Small intestine (tissue), 7 donors: ENCODE data around the gene ENG. TPM values are rescaled to one million over a fixed set of nuclear protein-coding genes. Genes with fewer than 3 reads are reported as not detected.

ENCODE experiments used
- DNase-seq, 2 donors: peaks; one replicate each; pipeline versions ENCODE4 v3.0.0 to v3.0.0-alpha.2; 2013
- FAIRE-seq: peaks from 2 replicates; lab custom pipeline; 2012; peaks lifted over from hg19 to GRCh38; lab: Jason Lieb, UNC
- H3K27ac ChIP-seq, 3 donors: one replicate each; pipeline ENCODE4 v1.5.1; 2013; ENCODE audit warnings: low read length in 2 of 3, mild to moderate bottlenecking in 2 of 3, control low read depth in 1 of 3, inconsistent platforms in 1 of 3, low read depth in 1 of 3, moderate library complexity in 1 of 3
- H3K27me3 ChIP-seq, 3 donors: one replicate each; pipeline ENCODE4 v1.6.1; 2013; ENCODE audit warnings: low read length in 3 of 3, inconsistent platforms in 1 of 3; ENCODE audit not compliant: control insufficient read depth in 3 of 3, insufficient read depth in 3 of 3
- H3K36me3 ChIP-seq, 3 donors: one replicate each; pipeline ENCODE4 v1.6.1; 2013; ENCODE audit warnings: low read length in 3 of 3, inconsistent platforms in 1 of 3, low read depth in 1 of 3, mild to moderate bottlenecking in 1 of 3, moderate library complexity in 1 of 3; ENCODE audit not compliant: control insufficient read depth in 3 of 3, insufficient read depth in 2 of 3
- H3K4me1 ChIP-seq, 3 donors: one replicate each; pipeline ENCODE4 v1.6.1; 2013; ENCODE audit warnings: low read length in 2 of 3, inconsistent platforms in 1 of 3, low read depth in 1 of 3, mild to moderate bottlenecking in 1 of 3, moderate library complexity in 1 of 3; ENCODE audit not compliant: control insufficient read depth in 3 of 3, insufficient read depth in 2 of 3
- H3K4me3 ChIP-seq, 3 donors: one replicate each; pipeline ENCODE4 v1.5.1; 2013; ENCODE audit warnings: low read length in 3 of 3, control low read depth in 1 of 3, inconsistent platforms in 1 of 3, low read depth in 1 of 3, mild to moderate bottlenecking in 1 of 3, moderate library complexity in 1 of 3
- H3K9me3 ChIP-seq, 2 donors: one replicate each; pipeline ENCODE4 v1.6.1; 2013; ENCODE audit warnings: low read depth in 1 of 2, low read length in 1 of 2; ENCODE audit not compliant: control insufficient read depth in 2 of 2, insufficient read depth in 1 of 2
- WGBS, 3 donors: extraction: QIAGEN DNeasy Blood & Tissue Kit; methylation state at CpG; one replicate each; pipeline ENCODE4 v1.1.7; 2013; 5-methylcytosine and 5-hydroxymethylcytosine counted together
- polyA plus RNA-seq, 4 donors: library from polyadenylated mRNA; stranded (reverse) in 3 of 4; unstranded in 1 of 4; fragments of 200-250 nt in 3 of 4; fragments of 120-200 nt in 1 of 4; gene quantifications; one replicate each; pipeline versions ENCODE4 v1.2.1 to v1.2.3, GENCODE V29; 2013
- donor health status: healthy with polysubstance abuse.
- donor health status: control.
- donor health status: control.
- donor health status: Bipolar disorder and iron deficiency.
- donor health status: healthy.

ENG gene
- polyA plus RNA-seq, 4 donors, result 3.1 to 84.0 (median 11.8) TPM

DNA sequence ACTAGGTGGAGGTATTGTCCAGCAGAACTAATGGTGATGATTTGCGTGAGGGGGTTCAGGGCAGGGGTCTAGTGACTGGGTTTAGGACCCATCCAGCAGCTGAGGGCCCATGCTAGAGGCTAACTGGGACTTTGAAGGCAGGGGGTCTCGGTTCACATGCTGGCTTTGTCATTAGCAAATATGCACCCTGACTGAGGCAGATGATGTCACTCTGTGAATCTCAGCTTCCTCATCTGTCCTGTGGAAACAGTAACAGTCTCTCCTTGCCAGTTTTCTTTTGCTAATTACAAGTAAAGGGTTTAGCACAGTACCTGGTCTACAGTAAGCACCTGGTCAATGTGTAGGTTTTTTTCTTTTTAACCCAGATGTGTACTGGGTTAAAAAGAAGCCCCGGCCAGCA, 81.2 kb downstream of the ENG start:
- FAIRE-seq, result no peak
- WGBS, 3 donors, result 83 to 90% (median 88%) methylated on average over 3 of the region's 3 CpGs

DNA sequence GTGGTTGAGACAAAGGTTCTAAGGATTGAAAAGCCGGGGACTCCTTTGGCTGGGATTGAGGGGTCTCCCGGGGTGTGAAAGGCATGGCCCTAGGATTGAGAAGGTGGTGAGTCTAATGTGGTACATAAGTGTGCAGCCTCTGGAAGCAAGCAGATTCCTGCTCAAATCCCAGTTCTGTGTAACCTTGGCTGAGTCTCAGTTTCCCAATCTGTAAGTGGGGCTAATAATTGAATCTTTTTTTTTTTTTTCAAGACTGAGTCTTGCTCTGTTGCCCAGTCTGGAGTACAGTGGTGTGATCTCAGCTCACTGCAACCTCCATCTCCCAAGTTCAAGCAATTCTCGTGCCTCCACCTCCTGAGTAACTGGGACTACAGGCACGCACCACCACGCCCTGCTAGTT, 81.9 kb downstream of the ENG start:
- WGBS, 3 donors, result 80 to 92% (median 90%) methylated on average over 5 of the region's 5 CpGs
- no peaks in the 10 kb centered on the region for H3K36me3 ChIP-seq
- peaks cover 0 to 16% (median 2%) of the 10 kb centered on the region in 3 donors for H3K4me1 ChIP-seq
- no peak for FAIRE-seq
- no peaks in the 10 kb centered on the region for H3K9me3 ChIP-seq
- H3K27me3 ChIP-seq, result peaks cover 0 to 23% (median 0%) of the 10 kb centered on the region in 3 donors
- no peak overlapping the region for H3K27ac ChIP-seq
- no peak overlapping the region for H3K4me3 ChIP-seq
- no peak for DNase-seq

More for the DNA sequence above, 81.2 kb downstream of the ENG start:
- no peaks in the 10 kb centered on the region for H3K9me3 ChIP-seq
- peaks cover 0 to 13% (median 2%) of the 10 kb centered on the region in 3 donors for H3K4me1 ChIP-seq
- H3K36me3 ChIP-seq, result no peaks in the 10 kb centered on the region
- no peak for DNase-seq
- H3K4me3 ChIP-seq, result no peak overlapping the region
- H3K27ac ChIP-seq, result no peak overlapping the region
- peaks cover 0 to 23% (median 0%) of the 10 kb centered on the region in 3 donors for H3K27me3 ChIP-seq

DNA sequence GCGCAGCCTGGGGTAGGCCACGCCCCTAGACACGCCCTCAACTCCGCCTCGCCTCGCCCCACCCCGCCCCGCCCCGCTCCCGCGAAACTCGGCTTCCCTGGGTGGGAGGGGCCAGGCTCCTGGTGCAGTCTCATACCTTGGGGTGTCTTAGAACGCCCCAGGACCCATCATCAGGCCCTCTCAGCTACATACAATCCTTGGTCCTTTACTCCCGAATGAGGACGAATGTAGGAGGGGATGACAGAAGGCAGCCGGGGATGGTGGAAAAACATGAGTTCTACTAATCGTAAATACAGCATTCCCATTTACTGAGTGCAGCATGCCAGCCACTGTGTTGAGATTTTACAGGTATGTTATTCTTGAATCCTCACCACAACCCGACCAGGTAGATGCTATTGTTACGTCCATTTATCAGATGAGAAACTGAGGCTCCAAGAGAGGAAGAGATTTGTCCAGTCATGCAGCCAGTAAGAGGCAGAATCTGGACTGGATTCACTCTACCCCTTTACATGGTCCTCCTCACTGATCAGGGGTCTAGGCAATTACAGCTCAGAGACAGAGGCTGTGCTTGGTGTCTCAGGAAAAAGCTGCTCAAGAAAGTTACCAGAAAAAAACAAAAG, 82.8 kb downstream of the ENG start:
- DNase-seq (no peak), FAIRE-seq (no peak)
- Histone ChIP-seq H3K4me1 (peaks cover 0 to 16% (median 2%) of the 10 kb centered on the region in 3 donors), H3K27ac (peak overlapping the region in 1 of 3 donors; percentile 29), H3K9me3 (no peaks in the 10 kb centered on the region), H3K36me3 (no peaks in the 10 kb centered on the region), H3K4me3 (peak overlapping the region in 2 of 3 donors; percentile 46 to 50), H3K27me3 (peaks cover 0 to 27% (median 0%) of the 10 kb centered on the region in 3 donors)
- 2 to 6% (median 5%) methylated on average over 18 to 19 of the region's 19 CpGs for WGBS, 3 donors

DNA sequence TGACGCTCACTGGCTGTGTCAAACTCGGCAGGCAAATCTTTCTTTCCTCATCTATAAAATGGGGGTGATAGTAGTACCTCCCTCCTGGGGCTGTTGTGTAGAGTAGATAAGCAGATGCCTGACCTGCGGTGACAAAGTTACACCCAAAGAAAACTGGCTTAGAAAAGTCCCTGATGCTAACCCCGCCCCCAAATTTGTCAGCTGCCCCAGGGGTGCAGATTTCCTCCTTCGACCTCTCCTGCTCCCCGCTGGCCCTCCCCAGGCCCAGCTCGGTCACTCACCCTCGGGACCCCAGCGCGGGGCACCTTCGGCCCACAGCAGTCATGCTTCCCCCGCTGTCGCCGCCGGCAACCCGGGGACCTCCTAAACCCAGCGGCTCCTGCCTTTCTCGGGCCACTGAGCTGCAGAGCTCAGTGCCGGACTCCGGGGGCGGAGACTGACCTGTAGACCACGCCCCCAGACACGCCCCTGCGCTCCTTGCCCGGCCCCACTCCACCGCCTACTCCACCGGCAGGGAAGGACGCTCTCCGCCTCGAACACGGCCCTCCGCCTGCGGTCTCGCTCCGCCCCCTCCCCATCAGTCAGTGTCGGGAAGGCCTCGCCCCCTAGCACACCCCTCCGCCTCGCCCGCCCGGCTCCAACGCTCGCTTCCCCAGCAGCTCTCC, 83.4 kb downstream of the ENG start:
- DNase-seq (peak; percentile 96 to 98), FAIRE-seq (no peak)
- peak overlapping the region in 1 of 3 donors; percentile 77 for H3K27ac ChIP-seq
- H3K27me3 ChIP-seq, result peaks cover 0 to 24% (median 0%) of the 10 kb centered on the region in 3 donors
- peak overlapping the region; percentile 38 to 50 (median 46) for H3K4me3 ChIP-seq
- H3K9me3 ChIP-seq, result no peaks in the 10 kb centered on the region
- no peaks in the 10 kb centered on the region for H3K36me3 ChIP-seq
- H3K4me1 ChIP-seq, result peaks cover 0 to 16% (median 2%) of the 10 kb centered on the region in 3 donors
- WGBS, 3 donors, result 1 to 2% (median 2%) methylated on average over 37 to 43 of the region's 43 CpGs

DNA sequence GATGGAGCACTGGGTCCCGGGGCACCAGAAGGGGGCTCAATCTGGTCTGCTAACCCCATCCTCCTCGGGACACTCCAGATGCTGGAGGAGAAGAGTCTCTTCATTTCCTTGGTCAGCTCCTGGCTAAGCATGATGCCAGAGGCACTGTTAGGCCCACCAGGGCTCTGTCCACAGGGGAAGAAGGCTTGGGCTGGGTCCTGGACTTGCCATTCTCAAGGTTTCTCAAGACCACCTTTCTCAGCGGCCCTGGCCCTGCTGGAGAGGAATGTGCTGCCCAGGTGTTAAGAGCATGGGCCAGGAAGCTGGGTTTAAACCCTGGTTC, 83.9 kb downstream of the ENG start:
- Histone ChIP-seq H3K4me3 (peak overlapping the region in 2 of 3 donors; percentile 46 to 50), H3K4me1 (peaks cover 0 to 16% (median 2%) of the 10 kb centered on the region in 3 donors), H3K27me3 (peaks cover 0 to 24% (median 0%) of the 10 kb centered on the region in 3 donors), H3K27ac (peak overlapping the region in 2 of 3 donors; percentile 39 to 77), H3K9me3 (no peaks in the 10 kb centered on the region), H3K36me3 (no peaks in the 10 kb centered on the region)
- DNase-seq (no peak), FAIRE-seq (no peak)
- 33 to 50% (median 42%) methylated on average over 3 of the region's 3 CpGs for WGBS, 3 donors

DNA sequence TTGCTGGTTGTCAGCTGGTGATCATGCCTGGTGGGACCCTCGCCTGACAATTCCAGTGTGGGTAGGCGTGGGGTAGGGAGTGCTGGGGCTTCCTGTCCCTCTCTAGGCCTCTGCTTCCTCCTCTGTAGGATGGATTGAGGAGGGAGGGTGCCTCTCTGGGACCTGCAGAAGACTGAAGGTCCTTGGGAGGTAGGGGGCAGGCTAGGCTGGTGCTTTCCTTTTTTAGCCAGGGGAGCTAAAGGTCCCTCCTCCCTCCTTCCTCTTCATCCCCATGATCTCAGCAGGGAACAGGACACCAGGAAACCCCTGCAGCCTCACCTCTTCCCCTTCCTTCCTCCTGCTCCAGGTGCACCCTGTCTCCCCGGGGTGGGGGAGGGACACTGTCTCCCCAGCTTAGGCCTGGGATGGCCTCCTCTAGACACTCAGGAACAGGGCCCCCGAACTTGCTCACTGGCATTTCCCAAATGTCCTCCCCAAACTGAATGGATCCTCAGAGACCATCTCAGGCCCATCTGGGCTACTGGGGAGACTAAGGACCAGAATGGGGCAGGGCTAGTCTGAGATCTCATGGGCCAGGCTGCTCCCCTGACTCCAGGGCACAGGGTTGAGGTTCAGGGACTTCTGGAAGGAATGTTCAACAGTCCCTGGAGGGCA, 84.4 kb downstream of the ENG start:
- Histone ChIP-seq H3K4me3 (peak overlapping the region in 1 of 3 donors; percentile 50), H3K27me3 (peaks cover 0 to 25% (median 0%) of the 10 kb centered on the region in 3 donors), H3K9me3 (no peaks in the 10 kb centered on the region), H3K4me1 (peaks cover 0 to 16% (median 2%) of the 10 kb centered on the region in 3 donors), H3K36me3 (no peaks in the 10 kb centered on the region), H3K27ac (peak overlapping the region in 2 of 3 donors; percentile 39 to 77)
- FAIRE-seq (no peak), DNase-seq (no peak)
- WGBS, 3 donors, result 53 to 62% (median 57%) methylated on average over 4 of the region's 4 CpGs

DNA sequence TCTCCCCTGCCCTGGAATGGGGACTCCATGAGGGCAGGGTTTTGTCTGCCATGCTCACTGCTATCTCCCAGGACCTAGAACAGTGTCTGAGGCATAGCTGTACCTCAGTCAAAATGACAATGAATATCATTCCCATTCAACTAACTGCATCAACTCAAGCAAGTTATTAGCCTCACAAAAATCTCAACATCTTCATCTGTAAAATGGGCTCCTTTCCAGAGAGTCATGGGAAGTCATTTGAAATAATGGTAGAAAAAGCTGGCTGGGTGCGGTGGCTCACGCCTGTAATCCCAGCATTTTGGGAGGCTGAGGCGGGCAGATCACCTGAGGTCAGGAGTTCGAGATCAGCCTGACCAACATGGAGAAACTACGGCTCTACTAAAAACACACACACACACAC, 85.4 kb downstream of the ENG start:
- H3K27ac ChIP-seq, result peak overlapping the region in 1 of 3 donors; percentile 59
- H3K4me3 ChIP-seq, result no peak overlapping the region
- no peaks in the 10 kb centered on the region for H3K36me3 ChIP-seq
- peaks cover 0 to 16% (median 2%) of the 10 kb centered on the region in 3 donors for H3K4me1 ChIP-seq
- no peak for FAIRE-seq
- WGBS, 3 donors, result 91 to 96% (median 93%) methylated on average over 5 of the region's 5 CpGs
- DNase-seq, result no peak
- no peaks in the 10 kb centered on the region for H3K9me3 ChIP-seq
- H3K27me3 ChIP-seq, result peaks cover 0 to 26% (median 0%) of the 10 kb centered on the region in 3 donors

DNA sequence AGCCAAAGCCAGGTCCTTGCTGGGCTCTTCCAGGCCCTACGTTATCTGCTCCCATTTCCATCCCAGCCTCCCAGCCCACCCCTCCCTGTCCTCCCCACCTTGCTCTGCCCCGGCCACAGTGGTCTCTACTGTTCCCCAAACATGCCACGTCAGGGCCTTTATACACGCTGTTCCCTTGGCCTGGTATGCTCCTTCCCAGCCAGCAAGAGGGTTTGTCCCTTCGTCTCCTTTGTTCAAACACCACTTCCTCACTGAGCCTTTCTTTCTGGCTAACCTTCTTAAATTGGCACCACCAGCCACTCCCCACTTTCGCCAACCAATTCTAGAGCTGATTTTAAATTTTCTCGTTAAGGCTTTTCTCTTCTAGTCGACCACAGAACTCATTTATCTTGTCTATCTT, 85.8 kb downstream of the ENG start:
- 72 to 80% (median 73%) methylated on average over 8 of the region's 8 CpGs for WGBS, 3 donors
- Histone ChIP-seq H3K4me1 (peaks cover 0 to 16% (median 2%) of the 10 kb centered on the region in 3 donors), H3K4me3 (no peak overlapping the region), H3K27me3 (peaks cover 0 to 27% (median 0%) of the 10 kb centered on the region in 3 donors), H3K36me3 (no peaks in the 10 kb centered on the region), H3K27ac (peak overlapping the region in 2 of 3 donors; percentile 36 to 71), H3K9me3 (no peaks in the 10 kb centered on the region)
- FAIRE-seq, result no peak
- DNase-seq, result no peak
